Brain microvascular endothelial cell (primary cell): ENCODE data around the gene FAM78B.

ENCODE experiments used
- DNase-seq: peaks from one replicate; pipeline ENCODE4 v3.0.0-alpha.2; 2020
- H3K27ac ChIP-seq: fragments of 250-450 bp; sonication (Bioruptor Pico); 2 replicates; pipeline ENCODE4 v1.5.1; 2020; ENCODE audit warnings: mild to moderate bottlenecking, moderate library complexity
- H3K27me3 ChIP-seq: fragments of 250-450 bp; sonication (Bioruptor Pico); replicated peaks from 2 replicates; pipeline ENCODE4 v1.5.1; 2020; ENCODE audit warnings: mild to moderate bottlenecking
- H3K36me3 ChIP-seq: fragments of 250-450 bp; sonication (Bioruptor Pico); replicated peaks from 2 replicates; pipeline ENCODE4 v1.5.1; 2020; ENCODE audit warnings: mild to moderate bottlenecking
- H3K4me3 ChIP-seq: 2 replicates; pipeline ENCODE4 v1.5.1; 2011; ENCODE audit warnings: low read depth, mild to moderate bottlenecking, control low read depth, low read length, moderate library complexity
- CTCF ChIP-seq: IDR thresholded peaks from 2 replicates; pipeline ENCODE4 v1.5.1; 2011; ENCODE audit warnings: low read depth, mild to moderate bottlenecking, moderate library complexity, low read length, control low read depth, inconsistent platforms; ENCODE audit errors: missing control alignments
- in situ Hi-C: cut with HindIII; loops from 2 replicates; pipeline ENCODE4 v1.10.0; 2017; ENCODE audit warnings: low sequenced_read_pairs, low pct_ligation_motif_present

FAM78B gene

GRCh38 chr1:166136222-166136621 is 30.6 kb downstream of the FAM78B start:
- in situ Hi-C loops: no loop called here
- no peak for DNase-seq
- Histone ChIP-seq H3K27me3 (no peaks in the 10 kb centered on the region), H3K36me3 (no peaks in the 10 kb centered on the region), H3K27ac (no peak overlapping the region), H3K4me3 (no peak overlapping the region)
- TF ChIP-seq CTCF: no peak

GRCh38 chr1:166133857-166134256 is 32.9 kb downstream of the FAM78B start:
- DNase-seq: no peak
- no peaks in the 10 kb centered on the region for H3K27me3 ChIP-seq
- no peak overlapping the region for H3K27ac ChIP-seq
- TF ChIP-seq CTCF: no peak
- no peak overlapping the region for H3K4me3 ChIP-seq
- in situ Hi-C loops: no loop called here
- no peaks in the 10 kb centered on the region for H3K36me3 ChIP-seq

GRCh38 chr1:166133276-166133841 is 33.4 kb downstream of the FAM78B start:
- TF ChIP-seq CTCF: peak; percentile 49
- H3K27me3 ChIP-seq: no peaks in the 10 kb centered on the region
- no peak overlapping the region for H3K27ac ChIP-seq
- no peaks in the 10 kb centered on the region for H3K36me3 ChIP-seq
- in situ Hi-C loops: no loop called here
- H3K4me3 ChIP-seq: no peak overlapping the region
- DNase-seq: no peak

- no peak for DNase-seq
- no peak for TF ChIP-seq CTCF
- Histone ChIP-seq H3K27me3 (no peaks in the 10 kb centered on the region), H3K36me3 (no peaks in the 10 kb centered on the region), H3K27ac (no peak overlapping the region), H3K4me3 (no peak overlapping the region)
- in situ Hi-C loops: no loop called here
These were observed 34.3 kb downstream of the FAM78B start for GRCh38 chr1:166132496-166132895.

- no peak overlapping the region for H3K4me3 ChIP-seq
- H3K27ac ChIP-seq: no peak overlapping the region
- H3K27me3 ChIP-seq: no peaks in the 10 kb centered on the region
- H3K36me3 ChIP-seq: no peaks in the 10 kb centered on the region
- in situ Hi-C loops: no loop called here
- TF ChIP-seq CTCF: no peak
- no peak for DNase-seq
These were observed 37.8 kb downstream of the FAM78B start for GRCh38 chr1:166129006-166129405.

GRCh38 chr1:166128195-166128594 is 38.6 kb downstream of the FAM78B start:
- H3K27ac ChIP-seq: no peak overlapping the region
- no peaks in the 10 kb centered on the region for H3K36me3 ChIP-seq
- H3K4me3 ChIP-seq: no peak overlapping the region
- in situ Hi-C loops: no loop called here
- TF ChIP-seq CTCF: no peak
- no peaks in the 10 kb centered on the region for H3K27me3 ChIP-seq
- no peak for DNase-seq
